Progenitor cell of endocrine pancreas (in vitro differentiated cells): ENCODE measurements around the gene PDCL3. TPM values are rescaled to one million over a fixed set of nuclear protein-coding genes. Genes with fewer than 3 reads are reported as not detected.

Experiments used
- DNase-seq: peaks from one replicate; pipeline ENCODE4 v3.0.0; 2021; ENCODE audit warnings: low spot score; ENCODE audit not compliant: unreplicated experiment
- H3K27ac Mint-ChIP-seq: 2 replicates; pipeline ENCODE4 v1.8.0; 2021; ENCODE audit warnings: mild to moderate bottlenecking, moderate library complexity, mixed read lengths
- H3K27me3 Mint-ChIP-seq: 2 replicates; pipeline ENCODE4 v1.8.0; 2021; ENCODE audit warnings: mixed read lengths
- H3K36me3 Mint-ChIP-seq: 2 replicates; pipeline ENCODE4 v1.8.0; 2022; ENCODE audit warnings: mixed read lengths; ENCODE audit not compliant: insufficient read depth
- H3K4me1 Mint-ChIP-seq: 2 replicates; pipeline ENCODE4 v1.8.0; 2021; ENCODE audit warnings: low read depth, mixed read lengths
- H3K4me3 Mint-ChIP-seq: 2 replicates; pipeline ENCODE4 v1.8.0; 2021; ENCODE audit warnings: low read depth, mild to moderate bottlenecking, moderate library complexity, mixed read lengths
- H3K9me3 Mint-ChIP-seq: 2 replicates; pipeline ENCODE4 v1.8.0; 2021; ENCODE audit warnings: low read depth, mixed read lengths
- total RNA-seq: library from RNA; stranded (reverse); gene quantifications from 2 replicates; pipeline ENCODE4 v1.2.1, GENCODE V29; 2021
- TF ChIP-seq, protein P1 (sequence below): fragments of 200-600 bp; sonication (generic); IDR thresholded peaks from one replicate; pipeline ENCODE4 v1.5.0; 2021; ENCODE audit warnings: antibody characterized with exemption, mild to moderate bottlenecking; ENCODE audit not compliant: unreplicated experiment

Gene PDCL3
- total RNA-seq, 1 donor from 2014 or later: 36.8 TPM

DNA sequence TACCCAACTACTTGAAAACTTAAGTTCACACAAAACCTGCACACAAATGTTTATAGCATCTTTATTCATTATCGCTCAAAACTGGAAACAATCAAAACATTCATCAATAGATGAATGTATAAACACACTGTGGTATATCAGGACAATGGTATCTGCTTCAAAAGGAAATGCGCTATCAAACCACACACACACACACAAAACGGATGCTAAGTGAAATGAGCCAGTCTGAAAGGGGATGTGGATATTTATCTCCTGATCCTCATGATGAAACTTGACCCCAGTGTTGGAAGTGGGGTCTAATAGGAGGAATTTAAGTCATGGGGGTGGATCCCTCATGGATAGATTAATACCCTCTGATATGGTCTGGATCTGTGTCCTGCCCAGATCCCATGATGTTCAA, 22.0 kb downstream of the PDCL3 start:
- peaks cover 1% of the 10 kb centered on the region for H3K36me3 Mint-ChIP-seq
- H3K27me3 Mint-ChIP-seq: peaks cover 3% of the 10 kb centered on the region
- DNase-seq: no peak
- no peaks in the 10 kb centered on the region for H3K9me3 Mint-ChIP-seq
- no peak overlapping the region for H3K27ac Mint-ChIP-seq
- TF ChIP-seq, protein P1, sequence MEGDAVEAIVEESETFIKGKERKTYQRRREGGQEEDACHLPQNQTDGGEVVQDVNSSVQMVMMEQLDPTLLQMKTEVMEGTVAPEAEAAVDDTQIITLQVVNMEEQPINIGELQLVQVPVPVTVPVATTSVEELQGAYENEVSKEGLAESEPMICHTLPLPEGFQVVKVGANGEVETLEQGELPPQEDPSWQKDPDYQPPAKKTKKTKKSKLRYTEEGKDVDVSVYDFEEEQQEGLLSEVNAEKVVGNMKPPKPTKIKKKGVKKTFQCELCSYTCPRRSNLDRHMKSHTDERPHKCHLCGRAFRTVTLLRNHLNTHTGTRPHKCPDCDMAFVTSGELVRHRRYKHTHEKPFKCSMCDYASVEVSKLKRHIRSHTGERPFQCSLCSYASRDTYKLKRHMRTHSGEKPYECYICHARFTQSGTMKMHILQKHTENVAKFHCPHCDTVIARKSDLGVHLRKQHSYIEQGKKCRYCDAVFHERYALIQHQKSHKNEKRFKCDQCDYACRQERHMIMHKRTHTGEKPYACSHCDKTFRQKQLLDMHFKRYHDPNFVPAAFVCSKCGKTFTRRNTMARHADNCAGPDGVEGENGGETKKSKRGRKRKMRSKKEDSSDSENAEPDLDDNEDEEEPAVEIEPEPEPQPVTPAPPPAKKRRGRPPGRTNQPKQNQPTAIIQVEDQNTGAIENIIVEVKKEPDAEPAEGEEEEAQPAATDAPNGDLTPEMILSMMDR: no peak
- no peak overlapping the region for H3K4me3 Mint-ChIP-seq
- no peaks in the 10 kb centered on the region for H3K4me1 Mint-ChIP-seq

DNA sequence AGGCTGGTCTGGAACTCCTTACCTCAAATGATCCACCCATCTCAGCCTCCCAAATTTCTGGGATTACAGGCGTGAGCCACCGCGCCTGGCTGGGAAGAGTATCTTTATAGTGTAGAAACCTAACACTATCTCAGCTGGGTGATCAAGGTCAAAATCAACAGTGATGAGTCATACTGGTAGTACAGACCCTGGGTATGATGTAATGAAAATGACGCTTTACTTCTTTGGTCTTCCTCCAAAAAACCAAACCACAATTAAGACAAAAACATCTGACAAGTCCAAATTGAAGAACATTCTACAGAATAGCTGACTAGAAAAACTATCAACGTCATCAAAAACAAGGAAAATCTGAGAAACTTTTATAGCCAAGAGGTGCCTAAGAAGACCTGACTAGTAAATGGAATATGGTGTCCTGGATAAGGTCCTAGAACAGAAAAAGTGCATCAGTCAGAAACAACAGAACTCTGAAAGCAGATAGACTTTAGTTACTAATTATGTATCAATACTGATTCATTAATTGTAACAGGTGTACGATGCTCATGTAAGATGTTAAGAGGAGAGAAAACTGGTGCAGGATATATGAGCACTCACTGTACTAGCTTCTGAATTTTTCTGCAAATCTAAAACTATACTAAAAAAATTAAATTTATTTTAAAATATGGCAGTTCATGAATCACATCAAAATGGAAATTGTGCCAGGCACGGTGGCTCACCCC, 25.4 kb downstream of the PDCL3 start:
- no peaks in the 10 kb centered on the region for H3K4me1 Mint-ChIP-seq
- H3K36me3 Mint-ChIP-seq: no peaks in the 10 kb centered on the region
- no peaks in the 10 kb centered on the region for H3K9me3 Mint-ChIP-seq
- H3K27me3 Mint-ChIP-seq: peaks cover 9% of the 10 kb centered on the region
- no peak for DNase-seq
- H3K4me3 Mint-ChIP-seq: no peak overlapping the region
- TF ChIP-seq, protein P1: no peak
- no peak overlapping the region for H3K27ac Mint-ChIP-seq

DNA sequence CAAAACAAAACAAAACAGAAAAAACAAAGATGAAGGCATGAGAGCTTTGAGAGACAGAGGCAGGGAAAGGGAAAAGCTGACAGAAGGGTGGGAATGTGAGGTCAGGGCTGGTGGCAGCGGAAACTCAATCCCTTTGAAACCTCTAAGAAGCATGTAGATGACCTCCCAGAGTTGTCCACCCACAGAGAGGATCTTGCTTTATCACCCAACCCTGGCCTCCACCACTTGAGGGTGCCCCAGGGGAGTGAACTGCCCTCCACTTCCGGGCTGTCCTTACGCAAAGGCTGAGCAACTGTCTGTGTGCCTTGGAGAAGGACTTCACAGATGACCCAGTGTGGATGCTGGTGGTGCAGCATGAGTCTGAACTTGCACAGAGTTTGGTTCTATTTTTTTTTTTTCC, 26.7 kb downstream of the PDCL3 start:
- Mint-ChIP-seq H3K27ac (no peak overlapping the region), H3K27me3 (peaks cover 9% of the 10 kb centered on the region)
- TF ChIP-seq, protein P1: no peak

GRCh38 chr2:100592226-100592625, 29.4 kb downstream of the PDCL3 start:
- H3K27me3 Mint-ChIP-seq: peaks cover 9% of the 10 kb centered on the region
- TF ChIP-seq, protein P1: no peak
- no peak overlapping the region for H3K27ac Mint-ChIP-seq
- H3K4me1 Mint-ChIP-seq: no peaks in the 10 kb centered on the region
- no peak overlapping the region for H3K4me3 Mint-ChIP-seq
- H3K9me3 Mint-ChIP-seq: no peaks in the 10 kb centered on the region
- no peaks in the 10 kb centered on the region for H3K36me3 Mint-ChIP-seq
- DNase-seq: no peak

More for the DNA sequence above, 26.7 kb downstream of the PDCL3 start:
- Mint-ChIP-seq H3K4me1 (no peaks in the 10 kb centered on the region), H3K4me3 (no peak overlapping the region), H3K36me3 (no peaks in the 10 kb centered on the region), H3K9me3 (no peaks in the 10 kb centered on the region)
- DNase-seq: no peak

GRCh38 chr2:100596465-100596864, 33.7 kb downstream of the PDCL3 start:
- Mint-ChIP-seq H3K4me3 (no peak overlapping the region), H3K9me3 (no peaks in the 10 kb centered on the region), H3K4me1 (no peaks in the 10 kb centered on the region), H3K36me3 (no peaks in the 10 kb centered on the region), H3K27ac (no peak overlapping the region), H3K27me3 (peaks cover under 1% of the 10 kb centered on the region)
- DNase-seq: no peak
- TF ChIP-seq, protein P1: no peak
